ENCODE measurements around the gene RCOR2. TPM values are rescaled to one million over a fixed set of nuclear protein-coding genes. Genes with fewer than 3 reads are reported as not detected.

The RCOR2 gene
- total and polyA plus RNA-seq, 2 donors (not counting 1 experiment from before 2014, with no cell fraction given): 1.8 to 5.6 TPM

- Histone ChIP-seq H3K4me1 (ENCODE audit: control insufficient read depth, extremely low read depth, insufficient read depth, low read length) (peaks cover 17% of the 10 kb centered on the region), H3K4me3 (replicated peaks in 1 of 4; ENCODE audit: control extremely low read depth in 1 of 4, insufficient read depth in 1 of 4, low read depth in 3 of 4, low read length in 4 of 4) (no peak overlapping the region), H3K27ac (ENCODE audit: insufficient read depth, low read length) (no peak overlapping the region), H3K27me3 (ENCODE audit: control insufficient read depth, insufficient read depth, low read length) (no peaks in the 10 kb centered on the region), H3K9ac (ENCODE audit: insufficient read depth, low read length) (no peak overlapping the region), H3K4me2 (ENCODE audit: extremely low read depth, insufficient read depth, low read length) (no peak overlapping the region), H3K9me3 (ENCODE audit: control insufficient read depth, insufficient read depth, low read depth, low read length) (no peaks in the 10 kb centered on the region), H2AFZ (ENCODE audit: low read length) (no peak overlapping the region), H4K20me1 (ENCODE audit: control insufficient read depth, extremely low read depth, insufficient read depth, low read length) (peaks cover 2% of the 10 kb centered on the region), H3K79me2 (ENCODE audit: control insufficient read depth, insufficient read depth, low read length) (peaks cover 68% of the 10 kb centered on the region), H3K36me3 (ENCODE audit: control insufficient read depth, insufficient read depth, low read length) (no peaks in the 10 kb centered on the region)
- no peak for DNase-seq (ENCODE audit: low read depth in 2 of 2)
- TF ChIP-seq EZH2 (IDR thresholded peaks at IDR 0.05; ENCODE audit: low read length, missing control alignments) (no peak), CTCF (conservative IDR thresholded peaks at IDR 0.05 in 1 of 2, IDR thresholded peaks at IDR 0.05 in 1 of 2; ENCODE audit: low read depth in 1 of 2, low read length in 2 of 2) (no peak)
These were observed 44.2 kb downstream of the RCOR2 start for GRCh38 chr11:63872800-63873197.

GRCh38 chr11:63871962-63872799, 44.8 kb downstream of the RCOR2 start:
- Histone ChIP-seq H3K27me3 (ENCODE audit: control insufficient read depth, insufficient read depth, low read length) (no peaks in the 10 kb centered on the region), H3K4me3 (replicated peaks in 1 of 4; ENCODE audit: control extremely low read depth in 1 of 4, insufficient read depth in 1 of 4, low read depth in 3 of 4, low read length in 4 of 4) (no peak overlapping the region), H3K36me3 (ENCODE audit: control insufficient read depth, insufficient read depth, low read length) (no peaks in the 10 kb centered on the region), H4K20me1 (ENCODE audit: control insufficient read depth, extremely low read depth, insufficient read depth, low read length) (peaks cover 2% of the 10 kb centered on the region), H3K9ac (ENCODE audit: insufficient read depth, low read length) (no peak overlapping the region), H3K4me1 (ENCODE audit: control insufficient read depth, extremely low read depth, insufficient read depth, low read length) (peaks cover 17% of the 10 kb centered on the region), H3K27ac (ENCODE audit: insufficient read depth, low read length) (no peak overlapping the region), H3K9me3 (ENCODE audit: control insufficient read depth, insufficient read depth, low read depth, low read length) (no peaks in the 10 kb centered on the region), H3K79me2 (ENCODE audit: control insufficient read depth, insufficient read depth, low read length) (peaks cover 67% of the 10 kb centered on the region), H2AFZ (ENCODE audit: low read length) (no peak overlapping the region), H3K4me2 (ENCODE audit: extremely low read depth, insufficient read depth, low read length) (peak overlapping the region; percentile 17)
- TF ChIP-seq EZH2 (IDR thresholded peaks at IDR 0.05; ENCODE audit: low read length, missing control alignments) (no peak), CTCF (conservative IDR thresholded peaks at IDR 0.05 in 1 of 2, IDR thresholded peaks at IDR 0.05 in 1 of 2; ENCODE audit: low read depth in 1 of 2, low read length in 2 of 2) (peak in 1 of 2 donors; percentile 41)
- peak; percentile 91 to 92 for DNase-seq (ENCODE audit: low read depth in 2 of 2)

- TF ChIP-seq CTCF (conservative IDR thresholded peaks at IDR 0.05 in 1 of 2, IDR thresholded peaks at IDR 0.05 in 1 of 2; ENCODE audit: low read depth in 1 of 2, low read length in 2 of 2): no peak
- TF ChIP-seq EZH2 (IDR thresholded peaks at IDR 0.05; ENCODE audit: low read length, missing control alignments): no peak
- Histone ChIP-seq H3K27ac (ENCODE audit: insufficient read depth, low read length) (no peak overlapping the region), H3K9me3 (ENCODE audit: control insufficient read depth, insufficient read depth, low read depth, low read length) (no peaks in the 10 kb centered on the region), H4K20me1 (ENCODE audit: control insufficient read depth, extremely low read depth, insufficient read depth, low read length) (peaks cover 2% of the 10 kb centered on the region), H3K4me3 (replicated peaks in 1 of 4; ENCODE audit: control extremely low read depth in 1 of 4, insufficient read depth in 1 of 4, low read depth in 3 of 4, low read length in 4 of 4) (no peak overlapping the region), H2AFZ (ENCODE audit: low read length) (no peak overlapping the region), H3K4me2 (ENCODE audit: extremely low read depth, insufficient read depth, low read length) (no peak overlapping the region), H3K9ac (ENCODE audit: insufficient read depth, low read length) (no peak overlapping the region), H3K4me1 (ENCODE audit: control insufficient read depth, extremely low read depth, insufficient read depth, low read length) (peaks cover 17% of the 10 kb centered on the region), H3K36me3 (ENCODE audit: control insufficient read depth, insufficient read depth, low read length) (no peaks in the 10 kb centered on the region), H3K79me2 (ENCODE audit: control insufficient read depth, insufficient read depth, low read length) (peaks cover 61% of the 10 kb centered on the region), H3K27me3 (ENCODE audit: control insufficient read depth, insufficient read depth, low read length) (no peaks in the 10 kb centered on the region)
- no peak for DNase-seq (ENCODE audit: low read depth in 2 of 2)
These were observed 46.4 kb downstream of the RCOR2 start for GRCh38 chr11:63870351-63871140.
